A673 (cell line): ENCODE measurements around the gene DNAAF8. TPM values are rescaled to one million over a fixed set of nuclear protein-coding genes. Genes with fewer than 3 reads are reported as not detected.

Experiments
- BruUV-seq: library from RNA; stranded (reverse); fragments of 400-500 nt; replicated peaks from 2 replicates; lab custom pipeline; 2021; lab: Mats Ljungman, UMichigan
- CTCF ChIA-PET: fragments of 300-600 bp; sonication (Branson Sonifier 250); formaldehyde crosslinking; loops from one replicate; lab custom pipeline; 2022; ENCODE audit warnings: antibody characterized with exemption; lab: Charles Lee
- POLR2A ChIA-PET: fragments of 300-600 bp; sonication (Branson Sonifier 250); formaldehyde crosslinking; loops from one replicate; lab custom pipeline; 2022; ENCODE audit warnings: antibody characterized with exemption; ENCODE audit not compliant: low non-redundant PET; lab: Charles Lee
- DNase-seq: peaks from one replicate; pipeline ENCODE4 v3.0.0-alpha.2; 2015; ENCODE audit warnings: low spot score
- H3K27ac ChIP-seq: fragments of 200-600 bp; sonication (generic); 2 replicates; pipeline ENCODE4 v1.5.1; 2016; ENCODE audit warnings: mixed run types, low read depth, mild to moderate bottlenecking, mixed read lengths, antibody characterized with exemption, low read length; ENCODE audit not compliant: poor library complexity, severe bottlenecking
- H3K27me3 ChIP-seq: fragments of 200-600 bp; sonication (generic); replicated peaks from 2 replicates; pipeline ENCODE4 v1.6.1; 2017; ENCODE audit warnings: mixed run types, low read depth, mild to moderate bottlenecking, mixed read lengths, antibody characterized with exemption, low read length; ENCODE audit not compliant: insufficient read depth, poor library complexity
- H3K36me3 ChIP-seq: fragments of 200-600 bp; sonication (generic); 2 replicates; pipeline ENCODE4 v1.6.1; 2016; ENCODE audit warnings: mixed run types, mild to moderate bottlenecking, mixed read lengths, antibody characterized with exemption, low read length; ENCODE audit not compliant: insufficient read depth, poor library complexity, severe bottlenecking
- H3K4me1 ChIP-seq: fragments of 200-600 bp; sonication (generic); 2 replicates; pipeline ENCODE4 v1.6.1; 2017; ENCODE audit warnings: mixed run types, mild to moderate bottlenecking, mixed read lengths, antibody characterized with exemption, low read length; ENCODE audit not compliant: insufficient read depth, poor library complexity, severe bottlenecking
- H3K4me3 ChIP-seq: fragments of 200-600 bp; sonication (generic); 2 replicates; pipeline ENCODE4 v1.5.1; 2016; ENCODE audit warnings: low read depth, mixed run types, mild to moderate bottlenecking, mixed read lengths, low read length; ENCODE audit not compliant: poor library complexity, severe bottlenecking
- H3K9me3 ChIP-seq: fragments of 200-600 bp; sonication (generic); 2 replicates; pipeline ENCODE4 v1.6.1; 2016; ENCODE audit warnings: mixed run types, low read depth, mild to moderate bottlenecking, mixed read lengths, antibody characterized with exemption, low read length; ENCODE audit not compliant: poor library complexity, severe bottlenecking
- CTCF ChIP-seq: fragments of 300-800, 200-600 bp; sonication (generic); conservative IDR thresholded peaks from 2 replicates; pipeline ENCODE4 v1.5.1; 2017; ENCODE audit warnings: low read depth, mild to moderate bottlenecking, antibody characterized with exemption, low read length, moderate library complexity, mixed read lengths
- EZH2 ChIP-seq: fragments of 200-600 bp; sonication (generic); IDR thresholded peaks from 2 replicates; pipeline ENCODE4 v1.6.1; 2017; ENCODE audit warnings: borderline replicate concordance, low read depth, mild to moderate bottlenecking, mixed read lengths, antibody characterized with exemption, low read length; ENCODE audit not compliant: poor library complexity, severe bottlenecking
- intact Hi-C: fragments of 100-400 bp; cut with micrococcal nuclease; formaldehyde crosslinking; loops from one replicate; pipeline ENCODE4 v1.10.0; 2022; ENCODE audit not compliant: unreplicated experiment
- total RNA-seq: library from RNA; stranded (reverse); gene quantifications from 2 replicates; pipeline ENCODE4 v1.2.3, GENCODE V29; 2021

The DNAAF8 gene
- total RNA-seq, 1 experiment from 2014 or later, result 0.15 TPM

- ChIA-PET POLR2A (no interaction called here), CTCF (no interaction called here)
- TF ChIP-seq EZH2, result no peak
- TF ChIP-seq CTCF, result no peak
- Histone ChIP-seq H3K36me3 (peaks cover 17% of the 10 kb centered on the region), H3K9me3 (no peaks in the 10 kb centered on the region), H3K27ac (no peak overlapping the region), H3K27me3 (no peaks in the 10 kb centered on the region), H3K4me3 (no peak overlapping the region), H3K4me1 (no peaks in the 10 kb centered on the region)
- no TSS peak for BruUV-seq
- no peak for DNase-seq
- intact Hi-C loops, result no loop called here
Observed at GRCh38 chr16:4728676-4729075, 5.7 kb upstream of the DNAAF8 start.

GRCh38 chr16:4729876-4730275 lies 4.5 kb upstream of the DNAAF8 start:
- CTCF ChIA-PET, result no interaction called here
- no peak for DNase-seq

GRCh38 chr16:4733211-4733742 lies 1.1 kb upstream of the DNAAF8 start:
- peak overlapping the region; percentile 86 for H3K27ac ChIP-seq
- no TSS peak for BruUV-seq
- ChIA-PET CTCF (no interaction called here), POLR2A (no interaction called here)
- H3K4me3 ChIP-seq, result peak overlapping the region; percentile 96
- intact Hi-C loops, result no loop called here
- no peaks in the 10 kb centered on the region for H3K27me3 ChIP-seq
- no peaks in the 10 kb centered on the region for H3K4me1 ChIP-seq
- no peak for DNase-seq
- H3K36me3 ChIP-seq, result peaks cover 7% of the 10 kb centered on the region
- TF ChIP-seq EZH2, result no peak
- no peak for TF ChIP-seq CTCF
- no peaks in the 10 kb centered on the region for H3K9me3 ChIP-seq

More at GRCh38 chr16:4729876-4730275, 4.5 kb upstream of the DNAAF8 start:
- no peak overlapping the region for H3K4me3 ChIP-seq
- H3K9me3 ChIP-seq, result no peaks in the 10 kb centered on the region
- H3K27me3 ChIP-seq, result no peaks in the 10 kb centered on the region
- no peaks in the 10 kb centered on the region for H3K4me1 ChIP-seq
- H3K27ac ChIP-seq, result no peak overlapping the region
- intact Hi-C loops, result no loop called here
- BruUV-seq, result no TSS peak
- POLR2A ChIA-PET, result no interaction called here
- peaks cover 14% of the 10 kb centered on the region for H3K36me3 ChIP-seq
- TF ChIP-seq CTCF (no peak), EZH2 (no peak)
